NCI-H748 treated with DMSO at 0.1 percent for 48 hours (cell line): Measurements from ENCODE around the gene MOK.

ENCODE experiments used
- DNase-seq: peaks from one replicate; lab custom pipeline; 2025; lab: John Stamatoyannopoulos, UW

The MOK gene

DNA sequence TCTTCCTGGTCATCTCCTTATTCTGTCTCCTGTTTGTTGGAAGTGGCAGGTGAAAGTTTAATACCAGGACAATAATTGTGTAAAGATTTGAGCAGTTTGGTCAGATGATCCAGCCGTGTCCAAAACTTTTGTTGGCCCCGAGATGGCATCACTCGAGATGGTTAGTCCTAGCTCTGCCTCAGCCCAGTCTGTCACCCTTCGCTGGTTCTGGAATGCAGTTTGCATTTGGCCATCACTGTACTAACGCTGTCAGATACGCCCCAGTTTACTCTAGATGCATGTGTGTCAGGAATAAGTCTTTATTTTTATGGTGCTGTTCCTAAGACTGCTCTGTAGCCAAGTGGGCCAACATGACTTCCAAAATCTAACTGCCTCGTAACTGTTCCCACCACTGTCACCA lies 79.6 kb downstream of the MOK start:
- no peak for DNase-seq

DNA sequence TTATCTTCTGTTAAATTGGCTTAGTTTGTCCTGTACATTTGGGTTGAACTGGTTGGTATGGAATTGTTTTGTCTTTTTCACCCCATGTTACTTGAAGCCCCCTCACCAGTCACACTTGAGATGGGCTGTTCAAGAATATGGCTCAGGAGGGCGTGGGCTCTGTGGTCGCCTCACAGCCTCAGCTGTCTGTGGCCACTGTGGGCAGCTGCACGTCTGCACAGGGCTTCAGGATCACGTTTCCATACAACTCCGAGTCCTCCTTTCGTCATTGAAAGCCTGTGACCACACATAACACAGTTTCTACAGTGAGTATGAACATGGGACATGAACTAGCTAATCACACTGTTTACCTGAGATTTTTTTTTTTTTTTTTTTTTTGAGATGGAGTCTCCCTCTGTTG lies 81.3 kb downstream of the MOK start:
- no peak for DNase-seq

DNA sequence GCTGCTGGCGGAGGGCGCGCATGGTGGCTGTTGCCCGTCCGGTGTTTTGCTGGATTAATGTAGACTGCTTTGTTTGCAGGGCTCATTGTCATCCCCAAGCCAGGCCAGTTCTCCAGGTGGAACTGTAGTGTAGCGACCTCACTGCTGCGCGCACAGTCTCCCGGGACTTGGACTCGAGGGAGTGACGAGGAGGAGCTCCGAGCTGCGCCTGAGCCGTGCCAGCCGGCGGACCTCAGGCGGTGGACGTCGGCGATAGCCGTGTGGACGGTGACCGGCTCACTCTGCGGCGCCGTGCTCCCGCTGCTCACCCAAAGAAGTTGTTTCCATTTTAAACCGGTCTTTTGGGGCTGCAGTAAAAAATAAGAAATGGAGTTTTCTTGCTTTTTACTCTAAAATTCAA lies 82.2 kb downstream of the MOK start:
- DNase-seq = no peak

DNA sequence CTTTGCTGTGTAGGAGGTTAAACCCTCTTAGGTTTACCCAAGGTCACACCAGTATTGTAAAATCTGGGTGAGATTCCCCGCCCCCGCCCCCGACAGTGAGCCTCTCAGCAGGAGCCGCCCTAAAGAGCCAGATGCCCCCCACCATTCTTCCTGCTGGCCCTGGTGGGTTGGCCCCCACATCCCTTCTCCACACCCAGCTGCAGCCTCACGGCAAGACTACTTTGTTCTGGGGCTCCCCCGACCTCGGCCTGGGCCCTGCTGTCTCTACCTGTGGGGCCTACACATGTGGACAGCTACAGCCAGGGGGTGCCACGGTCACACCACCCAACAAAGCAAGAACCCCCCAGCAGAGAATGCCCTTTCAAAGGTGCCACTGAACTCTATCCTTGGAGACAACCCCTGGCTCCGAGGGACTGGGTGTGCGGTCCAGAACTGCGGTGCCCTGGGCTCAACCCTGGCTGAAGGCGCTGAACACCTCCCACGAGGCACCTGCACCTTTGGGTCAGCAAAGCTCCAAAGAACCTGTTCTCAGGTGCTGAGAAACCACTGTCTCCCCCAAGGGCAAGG lies 82.9 kb downstream of the MOK start:
- DNase-seq = no peak

DNA sequence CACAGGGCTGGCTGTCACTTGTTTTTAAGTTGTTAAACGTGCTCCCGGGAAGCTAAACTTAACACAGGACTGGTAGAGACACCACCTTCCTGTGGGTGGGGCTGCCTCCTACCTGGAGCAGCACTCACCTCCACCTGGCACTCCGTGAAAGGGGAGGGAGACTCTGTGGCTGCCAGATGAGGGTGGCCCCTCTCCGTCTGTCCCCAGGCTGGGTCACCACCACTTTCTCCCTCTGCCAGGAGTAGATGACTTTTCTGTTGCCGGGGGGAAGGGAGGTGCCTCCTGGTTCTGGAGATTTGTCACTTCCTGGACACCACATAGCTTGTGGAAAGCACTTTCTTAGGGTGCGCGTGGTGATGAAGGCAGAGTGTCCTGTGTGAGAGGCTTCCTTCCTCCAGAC lies 83.9 kb downstream of the MOK start:
- no peak for DNase-seq

DNA sequence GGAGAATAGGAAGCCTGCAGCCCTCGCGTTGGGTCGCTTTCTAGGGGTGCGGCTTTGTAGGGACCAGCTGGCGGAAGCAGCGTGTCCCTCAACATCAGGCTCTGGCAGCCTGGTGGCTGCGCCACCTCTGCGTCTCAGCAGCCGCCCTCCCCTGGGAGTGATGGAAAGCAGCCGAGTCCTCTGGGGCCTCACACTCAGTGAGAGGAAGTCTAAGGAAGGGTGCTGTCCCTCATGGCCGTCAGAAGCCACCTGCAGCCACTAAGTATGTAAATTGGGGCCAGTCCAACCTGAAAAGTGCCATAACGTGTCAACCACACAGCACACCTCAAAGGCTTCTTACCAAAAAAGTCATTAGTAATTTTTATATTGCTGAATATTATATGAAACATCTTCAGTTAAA lies 84.9 kb downstream of the MOK start:
- DNase-seq = no peak

DNA sequence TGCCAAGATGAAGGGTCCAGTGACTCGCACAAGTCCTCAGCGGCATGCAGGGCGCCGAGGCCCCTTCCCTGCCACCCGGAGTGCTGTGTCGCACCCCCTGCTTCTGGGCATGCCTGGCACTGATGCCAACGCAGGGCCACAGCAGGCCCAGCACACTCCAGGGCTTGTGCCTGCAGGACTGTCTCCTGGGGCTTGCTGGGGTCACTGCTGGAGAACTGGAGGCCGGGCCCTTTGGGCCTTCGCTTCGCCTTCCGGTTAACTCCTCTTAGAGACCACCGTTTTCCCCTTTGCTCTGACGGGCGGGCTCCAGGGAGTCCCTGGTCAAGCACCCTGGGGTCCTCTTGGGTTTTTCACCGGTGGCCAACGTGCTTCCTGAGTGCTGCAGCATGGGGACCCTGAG lies 85.6 kb downstream of the MOK start:
- no peak for DNase-seq

DNA sequence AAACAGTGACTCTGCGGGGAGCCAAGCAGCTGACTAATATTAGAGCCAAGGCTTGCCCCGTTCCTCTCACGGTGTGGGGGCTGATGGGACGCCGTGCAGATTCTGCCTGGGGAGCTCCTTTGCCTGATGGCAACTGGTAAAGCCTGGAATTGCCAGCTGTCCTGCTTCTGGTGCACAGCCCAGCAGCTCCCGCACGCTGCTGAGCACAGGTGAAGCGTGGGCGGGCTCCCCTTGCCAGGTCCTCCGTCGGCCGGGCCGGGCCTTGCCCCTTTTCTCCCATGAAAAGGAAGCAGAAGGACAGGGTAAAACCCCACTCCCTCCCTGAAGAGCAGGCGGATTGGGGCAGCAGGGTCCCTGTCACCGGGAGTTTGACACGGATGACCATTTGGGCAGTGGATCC lies 86.3 kb downstream of the MOK start:
- DNase-seq = no peak

DNA sequence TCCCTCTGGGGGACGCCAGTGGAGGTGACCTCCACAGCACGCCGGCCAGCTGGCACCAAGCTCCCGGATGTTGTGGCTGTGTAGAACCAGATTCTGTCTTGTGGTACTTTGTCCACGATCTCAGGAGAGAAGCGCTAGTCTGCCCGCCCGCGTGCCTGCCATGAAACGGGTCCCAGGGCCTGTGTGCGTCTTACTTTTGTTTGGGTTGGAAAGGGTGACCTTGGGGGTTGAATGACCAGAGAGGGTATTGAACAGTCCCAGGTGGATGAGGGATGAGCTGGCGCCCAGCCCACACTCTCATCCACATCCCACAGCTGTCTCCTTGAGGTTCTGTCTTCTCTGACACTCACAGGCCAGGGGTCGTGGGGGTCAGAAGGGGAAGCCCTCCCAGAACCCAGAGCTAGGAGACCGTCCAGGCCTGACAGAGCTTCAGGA lies 87.0 kb downstream of the MOK start:
- DNase-seq = no peak

DNA sequence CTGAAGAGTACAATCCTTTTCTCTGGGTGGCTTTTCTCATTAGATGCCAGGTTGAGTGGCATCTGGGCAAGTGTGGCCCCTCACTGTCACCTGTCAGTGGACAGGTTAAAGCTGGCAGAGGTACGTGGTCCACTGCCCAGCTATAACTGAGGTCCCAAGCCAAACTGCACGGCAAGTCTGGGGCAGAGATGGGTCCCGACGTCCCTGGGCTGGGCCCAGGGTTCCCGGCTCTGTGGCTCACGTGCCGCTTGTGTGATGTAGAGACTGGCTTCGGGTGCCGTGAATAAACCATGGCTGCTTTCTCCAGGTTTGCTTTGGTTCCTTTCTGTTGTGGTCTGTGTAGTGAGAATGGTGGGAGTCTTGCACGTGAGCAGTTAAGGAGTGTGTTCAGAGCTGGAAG lies 87.6 kb downstream of the MOK start:
- DNase-seq = no peak

DNA sequence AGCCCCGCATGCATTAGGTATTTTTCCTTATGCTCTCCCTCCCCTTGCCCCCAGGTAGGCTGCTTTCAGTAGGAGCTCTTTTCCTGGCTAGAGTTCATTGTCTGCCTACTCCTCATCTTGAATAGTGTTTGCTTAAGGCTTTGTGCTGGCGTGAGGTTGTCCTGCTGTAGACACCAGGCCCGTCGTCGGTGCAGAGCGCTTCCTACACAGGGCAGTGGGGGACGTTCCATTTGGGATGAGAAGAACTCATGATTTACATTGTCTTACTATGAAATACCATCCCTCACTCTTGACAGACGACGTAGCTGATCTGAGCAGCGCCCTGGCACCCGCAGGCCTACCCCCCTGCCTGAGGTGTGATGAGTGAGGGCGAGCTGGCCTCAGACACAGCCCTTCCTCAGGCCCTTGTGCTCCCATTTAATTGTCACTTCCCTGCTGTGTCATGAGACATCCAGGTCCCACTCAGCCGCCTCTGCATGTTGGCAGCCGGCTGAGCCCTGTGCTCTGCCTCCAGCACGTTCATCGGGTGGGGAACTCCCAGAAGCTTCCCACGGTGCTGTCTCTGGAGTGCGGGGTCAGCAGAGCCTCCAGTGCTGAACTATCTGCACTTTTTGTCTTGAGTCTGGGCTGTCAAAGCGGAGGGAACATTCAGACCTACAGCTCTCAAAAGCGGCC lies 89.3 kb downstream of the MOK start:
- no peak for DNase-seq

DNA sequence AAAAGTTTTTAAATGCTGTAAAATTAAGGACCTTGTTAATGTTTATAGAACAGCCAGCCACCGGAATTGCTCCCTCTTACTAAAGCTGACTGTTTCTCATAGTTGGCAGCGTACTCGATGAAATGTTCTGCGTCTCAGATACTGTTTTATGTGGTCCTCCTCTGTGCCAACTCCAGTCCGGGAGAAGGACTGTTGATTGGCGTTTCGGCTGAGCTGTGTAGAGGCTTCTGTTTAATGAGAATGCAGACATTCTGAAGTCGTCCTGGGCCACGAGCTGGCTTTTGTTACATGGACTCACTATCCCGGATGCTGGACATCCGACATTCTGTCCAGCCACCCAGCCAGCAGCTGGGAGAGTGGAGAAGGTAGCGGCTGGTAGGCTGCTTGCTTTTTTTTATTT lies 89.9 kb downstream of the MOK start:
- DNase-seq = no peak

DNA sequence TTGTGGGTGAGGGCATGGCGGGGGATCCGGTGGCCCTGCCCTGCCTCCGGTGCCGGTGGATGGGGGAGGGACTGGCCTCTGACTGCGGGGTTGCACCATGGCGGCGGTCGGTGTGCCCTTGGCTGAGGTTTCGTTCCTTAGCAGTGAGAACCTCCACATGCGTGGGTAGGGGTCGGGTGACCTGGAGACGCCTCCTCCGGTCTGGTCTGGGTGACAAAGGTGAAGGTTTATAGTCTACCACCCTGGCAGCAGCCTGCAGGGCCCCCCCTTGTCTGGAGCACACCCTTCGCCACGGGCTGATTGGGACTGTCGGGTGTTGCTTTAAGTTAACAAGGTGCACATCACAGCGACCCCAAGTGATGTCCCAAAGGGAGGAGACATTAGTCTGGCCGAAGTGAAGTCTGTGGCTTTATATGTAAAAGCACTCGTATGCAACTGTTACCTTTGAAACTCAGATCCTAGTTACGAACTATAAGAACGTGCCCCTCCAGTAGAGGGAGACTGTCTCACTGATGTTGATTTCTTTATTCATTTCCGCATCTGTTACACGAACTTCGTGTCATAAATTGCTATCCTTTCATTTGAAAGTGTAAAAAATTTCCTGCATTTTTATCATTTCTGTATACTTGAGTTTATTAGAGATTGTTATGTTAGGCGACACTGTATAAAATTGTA lies 90.8 kb downstream of the MOK start:
- DNase-seq = no peak

DNA sequence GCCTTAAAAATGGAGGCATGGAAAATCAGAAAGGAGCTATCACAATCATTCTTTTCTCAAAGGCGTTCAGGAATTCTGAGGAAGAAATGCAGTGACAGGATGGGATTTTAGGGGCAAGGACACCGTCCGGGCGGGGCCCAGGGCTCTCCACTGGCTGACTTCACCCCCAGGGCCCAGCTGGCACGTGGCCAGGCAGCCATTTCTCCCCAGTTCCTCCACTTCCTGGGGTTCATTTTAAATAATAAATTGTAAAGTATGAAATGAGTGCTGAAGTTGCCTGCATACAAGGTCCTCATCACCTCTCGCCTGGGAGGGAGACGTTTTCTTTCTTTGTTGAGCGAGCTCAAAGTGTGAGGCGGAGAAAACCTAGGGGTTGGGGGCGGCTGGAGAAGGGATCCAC lies 91.5 kb downstream of the MOK start:
- DNase-seq = no peak

DNA sequence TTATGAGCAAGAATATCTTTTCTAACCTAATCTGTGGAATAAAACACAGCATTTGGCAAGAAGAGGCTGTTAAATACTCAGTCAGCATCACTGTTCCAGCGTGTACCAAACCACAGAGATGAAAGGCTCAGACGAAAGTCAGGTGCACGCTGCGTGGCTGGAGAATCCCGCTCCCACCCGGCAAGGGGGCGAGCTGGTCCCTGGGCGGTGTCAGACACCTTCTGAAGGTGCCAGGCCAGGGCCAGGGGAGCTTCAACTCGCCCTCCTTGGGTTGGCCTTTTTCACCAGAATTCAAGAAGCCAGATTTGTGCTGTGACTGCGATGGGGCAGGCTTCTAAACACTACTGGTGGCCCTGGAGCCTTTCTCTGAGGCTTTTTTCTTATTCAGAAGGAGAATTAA lies 92.1 kb downstream of the MOK start:
- no peak for DNase-seq

DNA sequence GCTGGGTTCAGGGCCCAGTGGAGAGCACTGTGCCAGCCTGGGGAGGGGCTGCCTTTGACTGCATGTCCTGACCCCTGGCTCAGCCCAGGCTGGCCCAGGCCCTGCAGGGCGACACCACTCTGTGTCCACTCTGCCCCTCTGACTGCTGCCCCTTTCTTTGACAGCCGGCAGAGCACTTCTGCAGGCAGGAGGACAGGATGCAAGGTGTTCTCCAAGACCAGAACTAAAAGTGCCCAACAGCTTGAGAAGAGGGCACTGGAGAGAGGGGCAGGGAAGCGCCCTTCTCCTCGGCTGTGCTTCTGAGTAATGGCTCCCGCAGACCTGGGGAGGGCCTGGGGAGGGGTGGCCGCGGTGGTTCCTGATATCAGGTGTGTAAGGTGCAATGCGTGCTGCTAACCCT lies 92.6 kb downstream of the MOK start:
- DNase-seq = no peak

DNA sequence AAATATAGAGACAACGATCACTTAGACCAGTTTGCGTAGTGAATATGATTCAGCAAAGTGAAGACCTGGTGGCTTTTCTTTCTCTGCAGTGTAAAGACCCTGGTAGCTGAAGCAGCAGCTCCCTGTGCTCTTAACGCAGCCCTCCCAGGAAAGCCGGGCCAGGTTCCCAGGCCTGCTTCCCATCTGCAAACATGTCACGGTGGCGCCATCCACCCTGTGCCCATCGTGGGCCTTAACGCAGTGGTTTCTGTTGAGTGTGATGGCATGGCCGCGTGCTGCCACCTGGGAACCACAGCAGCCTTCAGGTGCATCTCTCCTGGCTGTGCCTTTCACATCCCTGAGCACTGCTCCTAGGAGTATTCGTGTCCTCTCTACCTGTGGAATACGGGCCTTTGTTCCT lies 93.7 kb downstream of the MOK start:
- DNase-seq = no peak

DNA sequence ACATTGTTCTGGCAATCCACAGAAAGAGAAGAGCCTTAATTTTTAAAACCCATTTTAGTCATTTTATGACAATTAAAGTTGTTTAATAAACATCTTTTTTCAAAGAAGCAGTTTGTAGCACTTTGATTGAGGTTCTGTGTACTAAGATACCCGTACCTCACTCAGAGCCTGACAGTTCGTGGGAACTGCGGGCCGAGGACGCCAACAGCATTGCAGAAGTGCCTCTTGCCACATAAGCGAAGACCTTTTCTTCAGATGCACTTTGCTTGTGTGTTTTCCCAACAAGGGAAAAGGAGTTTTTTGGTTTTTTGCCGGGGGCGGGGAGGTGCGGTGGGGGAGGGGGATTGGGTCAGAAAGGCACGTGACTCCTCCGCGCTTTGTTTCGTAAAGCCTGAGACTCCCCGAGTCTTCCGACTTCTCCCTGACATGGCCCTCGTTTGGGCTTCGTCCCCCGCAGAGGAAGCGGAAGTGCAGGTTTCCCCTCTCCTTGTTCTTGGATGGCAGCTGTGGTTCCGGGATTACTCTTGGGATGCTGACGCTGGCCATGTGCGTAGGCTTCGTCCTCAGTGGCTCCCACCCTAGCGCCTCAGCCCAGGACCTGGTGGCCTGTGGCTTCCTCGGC lies 94.4 kb downstream of the MOK start:
- DNase-seq = no peak

DNA sequence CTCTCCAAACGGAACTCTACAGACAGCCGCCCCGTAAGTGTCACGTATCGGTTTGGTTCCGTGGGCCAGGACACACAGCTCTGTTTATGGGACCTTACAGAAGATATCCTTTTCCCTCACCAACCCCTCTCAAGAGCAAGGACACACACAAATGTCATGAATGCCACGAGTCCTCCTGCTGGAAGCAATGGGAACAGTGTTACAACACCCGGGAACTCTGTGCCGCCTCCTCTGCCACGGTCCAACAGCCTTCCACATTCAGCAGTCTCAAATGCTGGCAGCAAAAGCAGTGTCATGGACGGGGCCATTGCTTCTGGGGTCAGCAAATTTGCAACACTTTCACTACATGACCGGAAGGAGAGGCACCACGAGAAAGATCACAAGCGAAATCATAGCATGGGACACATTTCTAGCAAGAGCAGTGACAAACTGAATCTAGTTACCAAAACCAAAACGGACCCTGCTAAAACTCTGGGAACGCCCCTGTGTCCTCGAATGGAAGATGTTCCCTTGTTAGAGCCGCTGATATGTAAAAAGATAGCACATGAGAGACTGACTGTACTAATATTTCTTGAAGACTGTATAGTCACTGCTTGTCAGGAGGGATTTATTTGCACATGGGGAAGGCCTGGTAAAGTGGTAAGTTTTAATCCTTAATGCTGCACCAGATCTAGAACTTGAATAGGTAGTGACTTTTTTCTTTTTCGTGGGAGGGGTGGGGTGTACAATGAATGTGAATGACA lies 95.6 kb downstream of the MOK start:
- no peak for DNase-seq

DNA sequence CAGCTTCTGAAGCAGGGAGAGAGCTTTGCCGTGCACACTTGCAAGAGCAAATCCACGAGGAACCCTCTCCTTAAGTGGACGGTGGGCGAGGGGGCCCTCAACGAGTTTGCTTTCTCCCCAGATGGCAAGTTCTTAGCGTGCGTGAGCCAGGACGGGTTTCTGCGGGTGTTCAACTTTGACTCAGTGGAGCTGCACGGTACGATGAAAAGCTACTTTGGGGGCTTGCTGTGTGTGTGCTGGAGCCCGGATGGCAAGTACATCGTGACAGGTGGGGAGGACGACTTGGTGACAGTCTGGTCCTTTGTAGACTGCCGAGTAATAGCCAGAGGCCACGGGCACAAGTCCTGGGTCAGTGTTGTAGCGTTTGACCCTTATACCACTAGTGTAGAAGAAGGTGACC lies 96.2 kb downstream of the MOK start:
- no peak for DNase-seq

DNA sequence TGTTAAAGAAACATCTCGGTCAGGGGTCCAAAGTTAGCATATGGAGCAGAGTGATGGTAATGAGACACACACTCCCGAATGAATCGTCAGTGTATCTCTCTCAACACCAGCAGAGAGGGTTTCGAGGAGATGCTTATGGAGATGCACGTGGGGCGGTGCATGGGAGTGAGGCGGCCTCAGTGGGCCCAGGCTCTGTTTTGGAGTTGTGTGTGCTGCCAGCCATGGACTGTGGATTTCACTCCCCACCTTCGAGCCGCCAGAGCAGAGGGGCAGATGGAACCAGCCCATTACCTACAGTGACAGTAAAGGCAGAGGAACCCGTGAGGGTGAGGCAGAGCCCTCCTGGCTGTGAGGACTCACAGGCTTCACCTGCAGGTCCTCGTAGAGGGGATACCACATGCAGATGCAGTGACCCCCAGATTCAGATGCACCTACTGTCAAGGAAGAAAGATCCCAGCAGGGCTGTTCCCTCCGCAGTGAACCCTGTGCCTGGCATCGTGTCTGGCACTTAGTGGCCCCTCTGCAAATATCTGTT lies 97.1 kb downstream of the MOK start:
- no peak for DNase-seq

DNA sequence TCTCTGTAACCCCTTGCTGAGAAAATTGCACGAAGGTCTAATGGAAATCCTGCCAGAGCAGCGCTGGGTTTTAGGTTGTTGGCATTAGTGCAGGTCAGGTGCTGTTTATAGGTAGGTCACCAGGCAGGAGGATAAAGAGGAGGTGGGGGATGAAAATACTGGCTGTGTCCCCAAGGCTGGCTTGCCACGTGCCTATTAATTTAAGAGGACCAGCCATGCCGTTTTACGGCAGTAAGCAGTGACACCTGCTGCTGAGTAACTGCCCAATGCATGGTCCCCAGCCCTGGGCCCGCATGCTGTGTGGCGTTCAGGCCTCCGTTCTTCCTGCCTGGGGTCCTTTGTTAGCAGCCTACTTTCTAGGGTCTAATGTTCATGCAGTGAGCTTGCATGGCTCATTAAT lies 98.0 kb downstream of the MOK start:
- DNase-seq = no peak
